Right ventricle myocardium inferior (tissue), 1 donor: ENCODE data around the gene TCFL5. TPM values are rescaled to one million over a fixed set of nuclear protein-coding genes. Genes with fewer than 3 reads are reported as not detected.
A peak's percentile ranks its signal among the peaks of the same experiment; 100 is the strongest.

ENCODE experiments used
- ATAC-seq: fragments of 200-7000 bp; cut with Tn5 transposase; one replicate; pipeline ENCODE4 v1.9.1; 2020; ENCODE audit warnings: mild to moderate bottlenecking, moderate library complexity
- DNase-seq: peaks from one replicate; pipeline ENCODE4 v3.0.0; 2021; ENCODE audit errors: missing footprints
- intact Hi-C: fragments of 100-400 bp; cut with DNase I; formaldehyde crosslinking; loops from one replicate; pipeline ENCODE4 v1.11.0; 2022
- total RNA-seq: library from RNA; stranded (reverse); fragmentation: NEBNext Ultra II Directional; extraction: Animal tissue kit (Norgen Biotek cat#: 25700); gene quantifications from one replicate; pipeline ENCODE4 v1.2.1, GENCODE V29; 2021
- donor health status: DM: no; HTN: yes; CAD: no; lungs with severe emphysema.

TCFL5 gene
- total RNA-seq, 1 donor from 2014 or later, result 6.0 TPM

- DNase-seq (peak; percentile 22), ATAC-seq (no peak)
- intact Hi-C loops, result no loop called here
Measured at GRCh38 chr20:62841705-62842212, 19.9 kb downstream of the TCFL5 start.

GRCh38 chr20:62840244-62841197 is 21.1 kb downstream of the TCFL5 start:
- intact Hi-C loops, result no loop called here
- ATAC-seq (no peak), DNase-seq (peak; percentile 15)

GRCh38 chr20:62839816-62840215 is 21.8 kb downstream of the TCFL5 start:
- DNase-seq (no peak), ATAC-seq (no peak)
- intact Hi-C loops, result no loop called here

- intact Hi-C loops, result no loop called here
- ATAC-seq, result no peak
- DNase-seq, result peak; percentile 33
Measured at GRCh38 chr20:62839261-62839660, 22.4 kb downstream of the TCFL5 start.

- intact Hi-C loops, result no loop called here
- DNase-seq (peak; percentile 68), ATAC-seq (no peak)
Measured at GRCh38 chr20:62838128-62838891, 23.3 kb downstream of the TCFL5 start.

- intact Hi-C loops, result no loop called here
- no peak for ATAC-seq
Measured at GRCh38 chr20:62837790-62838127, 23.9 kb downstream of the TCFL5 start.

GRCh38 chr20:62836967-62837490 is 24.6 kb downstream of the TCFL5 start:
- intact Hi-C loops, result no loop called here
- DNase-seq (no peak), ATAC-seq (no peak)

More at GRCh38 chr20:62837790-62838127, 23.9 kb downstream of the TCFL5 start:
- DNase-seq, result peak; percentile 6

GRCh38 chr20:62835931-62836861 is 25.4 kb downstream of the TCFL5 start:
- DNase-seq, result peak; percentile 65
- ATAC-seq, result no peak

GRCh38 chr20:62834967-62835730 is 26.5 kb downstream of the TCFL5 start:
- no peak for ATAC-seq
- intact Hi-C loops, result no loop called here
- peak; percentile 16 for DNase-seq

More at GRCh38 chr20:62835931-62836861, 25.4 kb downstream of the TCFL5 start:
- intact Hi-C loops, result no loop called here

GRCh38 chr20:62832951-62833391 is 28.7 kb downstream of the TCFL5 start:
- intact Hi-C loops, result no loop called here

GRCh38 chr20:62832212-62832922 is 29.3 kb downstream of the TCFL5 start:
- DNase-seq, result peak; percentile 78
- intact Hi-C loops, result no loop called here
- no peak for ATAC-seq

More at GRCh38 chr20:62832951-62833391, 28.7 kb downstream of the TCFL5 start:
- DNase-seq (peak; percentile 72), ATAC-seq (no peak)

- ATAC-seq (no peak), DNase-seq (no peak)
- intact Hi-C loops, result no loop called here
Measured at GRCh38 chr20:62831854-62832211, 29.8 kb downstream of the TCFL5 start.

GRCh38 chr20:62831361-62831788 is 30.2 kb downstream of the TCFL5 start:
- DNase-seq (peak; percentile 39), ATAC-seq (no peak)
- intact Hi-C loops, result no loop called here

- DNase-seq (peak; percentile 43), ATAC-seq (no peak)
- intact Hi-C loops, result no loop called here
Measured at GRCh38 chr20:62830821-62831220, 30.8 kb downstream of the TCFL5 start.

- ATAC-seq (no peak), DNase-seq (peak; percentile 22)
- intact Hi-C loops, result no loop called here
Measured at GRCh38 chr20:62830251-62830650, 31.4 kb downstream of the TCFL5 start.

- intact Hi-C loops, result no loop called here
- peak; percentile 51 for DNase-seq
- no peak for ATAC-seq
Measured at GRCh38 chr20:62829231-62830230, 32.1 kb downstream of the TCFL5 start.
